ENCODE measurements around the gene RAB40AL.

RAB40AL gene

GRCh38 chrX:102976286-102976685 is 39.2 kb downstream of the RAB40AL start:
- Histone ChIP-seq H3K4me2 (ENCODE audit: low read length) (no peak overlapping the region), H3K9me3 (ENCODE audit: insufficient read depth, low read length) (no peaks in the 10 kb centered on the region), H2AFZ (ENCODE audit: low read depth, low read length) (no peak overlapping the region), H3K9ac (ENCODE audit: low read length) (no peak overlapping the region), H3K4me1 (ENCODE audit: low read length) (no peaks in the 10 kb centered on the region), H3K36me3 (replicated peaks; ENCODE audit: low read depth, low read length) (no peaks in the 10 kb centered on the region), H4K20me1 (ENCODE audit: insufficient read depth, low read length) (no peaks in the 10 kb centered on the region), H3K79me2 (ENCODE audit: low read length) (no peaks in the 10 kb centered on the region), H3K4me3 (ENCODE audit: low read length) (no peak overlapping the region), H3K27me3 (ENCODE audit: low read depth, low read length) (no peaks in the 10 kb centered on the region), H3K27ac (ENCODE audit: low read length) (no peak overlapping the region)
- TF ChIP-seq EZH2phosphoT487 (IDR thresholded peaks at IDR 0.05; ENCODE audit: low read depth) = no peak

- Histone ChIP-seq H3K4me2 (ENCODE audit: low read length) (no peak overlapping the region), H3K79me2 (ENCODE audit: low read length) (no peaks in the 10 kb centered on the region), H4K20me1 (ENCODE audit: insufficient read depth, low read length) (no peaks in the 10 kb centered on the region), H3K36me3 (replicated peaks; ENCODE audit: low read depth, low read length) (no peaks in the 10 kb centered on the region), H3K4me1 (ENCODE audit: low read length) (no peaks in the 10 kb centered on the region), H3K9ac (ENCODE audit: low read length) (no peak overlapping the region), H2AFZ (ENCODE audit: low read depth, low read length) (no peak overlapping the region), H3K27ac (ENCODE audit: low read length) (no peak overlapping the region), H3K27me3 (ENCODE audit: low read depth, low read length) (no peaks in the 10 kb centered on the region), H3K9me3 (ENCODE audit: insufficient read depth, low read length) (no peaks in the 10 kb centered on the region), H3K4me3 (ENCODE audit: low read length) (no peak overlapping the region)
- TF ChIP-seq CTCF (IDR thresholded peaks at IDR 0.05; ENCODE audit: low read depth, low read length) (no peak), EZH2phosphoT487 (IDR thresholded peaks at IDR 0.05; ENCODE audit: low read depth) (no peak)
Measured at GRCh38 chrX:102976793-102977495, 39.9 kb downstream of the RAB40AL start.

- TF ChIP-seq EZH2phosphoT487 (IDR thresholded peaks at IDR 0.05; ENCODE audit: low read depth) (no peak), CTCF (IDR thresholded peaks at IDR 0.05; ENCODE audit: low read depth, low read length) (no peak)
- no peaks in the 10 kb centered on the region for H3K79me2 ChIP-seq (ENCODE audit: low read length)
Measured at GRCh38 chrX:102978594-102978993, 41.5 kb downstream of the RAB40AL start.

GRCh38 chrX:102979536-102979935 is 42.5 kb downstream of the RAB40AL start:
- Histone ChIP-seq H4K20me1 (ENCODE audit: insufficient read depth, low read length) (no peaks in the 10 kb centered on the region), H2AFZ (ENCODE audit: low read depth, low read length) (no peak overlapping the region), H3K9me3 (ENCODE audit: insufficient read depth, low read length) (no peaks in the 10 kb centered on the region), H3K36me3 (replicated peaks; ENCODE audit: low read depth, low read length) (no peaks in the 10 kb centered on the region), H3K4me2 (ENCODE audit: low read length) (no peak overlapping the region), H3K79me2 (ENCODE audit: low read length) (no peaks in the 10 kb centered on the region), H3K27ac (ENCODE audit: low read length) (no peak overlapping the region), H3K4me3 (ENCODE audit: low read length) (no peak overlapping the region), H3K27me3 (ENCODE audit: low read depth, low read length) (no peaks in the 10 kb centered on the region), H3K9ac (ENCODE audit: low read length) (no peak overlapping the region), H3K4me1 (ENCODE audit: low read length) (no peaks in the 10 kb centered on the region)
- TF ChIP-seq EZH2phosphoT487 (IDR thresholded peaks at IDR 0.05; ENCODE audit: low read depth) = no peak
- TF ChIP-seq CTCF (IDR thresholded peaks at IDR 0.05; ENCODE audit: low read depth, low read length) = no peak

More at GRCh38 chrX:102978594-102978993, 41.5 kb downstream of the RAB40AL start:
- Histone ChIP-seq H3K9me3 (ENCODE audit: insufficient read depth, low read length) (no peaks in the 10 kb centered on the region), H2AFZ (ENCODE audit: low read depth, low read length) (no peak overlapping the region), H3K27me3 (ENCODE audit: low read depth, low read length) (no peaks in the 10 kb centered on the region), H4K20me1 (ENCODE audit: insufficient read depth, low read length) (no peaks in the 10 kb centered on the region), H3K36me3 (replicated peaks; ENCODE audit: low read depth, low read length) (no peaks in the 10 kb centered on the region), H3K4me2 (ENCODE audit: low read length) (no peak overlapping the region), H3K4me1 (ENCODE audit: low read length) (no peaks in the 10 kb centered on the region), H3K4me3 (ENCODE audit: low read length) (no peak overlapping the region), H3K9ac (ENCODE audit: low read length) (no peak overlapping the region), H3K27ac (ENCODE audit: low read length) (no peak overlapping the region)

All from OCI-LY3 (cell line).